Endothelial cell of umbilical vein (primary cell): ENCODE results near the gene ALG6. TPM values are rescaled to one million over a fixed set of nuclear protein-coding genes. Genes with fewer than 3 reads are reported as not detected.

Source experiments
- BruUV-seq: library from RNA; stranded (reverse); fragments of 400-500 nt; replicated peaks from 2 replicates; lab custom pipeline; 2021; lab: Mats Ljungman, UMichigan
- CTCF ChIA-PET: fragments of 300-600, 350-600 bp; sonication (Branson Sonifier 250); formaldehyde crosslinking; loops from one replicate; lab custom pipeline; 2021; ENCODE audit warnings: antibody characterized with exemption, inconsistent platforms; lab: Charles Lee
- POLR2A ChIA-PET: fragments of 300-600, 350-600 bp; sonication (Branson Sonifier 250); formaldehyde crosslinking; loops from one replicate; lab custom pipeline; 2021; ENCODE audit warnings: antibody characterized with exemption, inconsistent platforms; lab: Charles Lee
- DNase-seq: peaks from one replicate; pipeline ENCODE4 v3.0.0-alpha.2; 2011; ENCODE audit warnings: low read depth, low spot score
- FAIRE-seq: peaks from 2 replicates; lab custom pipeline; 2011; peaks lifted over from hg19 to GRCh38; lab: Jason Lieb, UNC
- H2AFZ ChIP-seq: 2 replicates; pipeline ENCODE4 v1.6.0; 2012; ENCODE audit warnings: low read depth, low read length, control low read depth, inconsistent platforms
- H3K27ac ChIP-seq: 2 replicates; pipeline ENCODE4 v1.5.1; 2011; ENCODE audit warnings: low read depth, mild to moderate bottlenecking, control low read depth, low read length, moderate library complexity; ENCODE audit not compliant: insufficient read depth
- H3K27me3 ChIP-seq, 2 experiments: 2 replicates each; pipeline versions ENCODE4 v1.6.0 to v1.6.1; 2011; ENCODE audit warnings: low read length in 2 of 2, mixed read lengths in 1 of 2; ENCODE audit not compliant: control insufficient read depth in 2 of 2, insufficient read depth in 2 of 2
- H3K36me3 ChIP-seq, 2 experiments: 2 replicates in 1 of 2; 3 replicates in 1 of 2; pipeline ENCODE4 v1.5.1; 2011; ENCODE audit warnings: low read length in 2 of 2, mild to moderate bottlenecking in 1 of 2, moderate library complexity in 1 of 2; ENCODE audit not compliant: control insufficient read depth in 2 of 2, insufficient read depth in 2 of 2; ENCODE audit errors: extremely low read depth in 1 of 2
- H3K4me1 ChIP-seq: 3 replicates; pipeline ENCODE4 v1.5.1; 2011; ENCODE audit warnings: mild to moderate bottlenecking, low read length; ENCODE audit not compliant: control insufficient read depth, insufficient read depth; ENCODE audit errors: extremely low read depth
- H3K4me2 ChIP-seq: 2 replicates; pipeline ENCODE4 v1.6.1; 2011; ENCODE audit warnings: low read length, control low read depth, mixed read lengths; ENCODE audit not compliant: insufficient read depth
- H3K4me3 ChIP-seq, 3 experiments: fragments of 200-600 bp in 1 of 3; sonication (generic), shearing (Covaris generic) in 1 of 3; replicated peaks in 1 of 3; 2 replicates each; pipeline ENCODE4 v1.5.1; 2011 to 2016; ENCODE audit warnings: control low read depth in 3 of 3, low read length in 3 of 3, mild to moderate bottlenecking in 2 of 3, inconsistent platforms in 1 of 3, low read depth in 1 of 3, moderate library complexity in 1 of 3; ENCODE audit not compliant: insufficient read depth in 1 of 3
- H3K79me2 ChIP-seq: 2 replicates; pipeline ENCODE4 v1.6.0; 2012; ENCODE audit warnings: low read length, inconsistent platforms; ENCODE audit not compliant: control insufficient read depth, insufficient read depth
- H3K9ac ChIP-seq: replicated peaks from 2 replicates; pipeline ENCODE3; 2011; ENCODE audit warnings: low read length, control low read depth; ENCODE audit not compliant: insufficient read depth; ENCODE audit errors: extremely low read depth
- H3K9me1 ChIP-seq: replicated peaks from 3 replicates; pipeline ENCODE4 v1.6.0; 2011; ENCODE audit warnings: mild to moderate bottlenecking, low read length; ENCODE audit not compliant: control insufficient read depth, insufficient read depth; ENCODE audit errors: extremely low read depth
- H3K9me3 ChIP-seq: replicated peaks from 2 replicates; pipeline ENCODE4 v1.5.1; 2012; ENCODE audit warnings: low read length, inconsistent platforms; ENCODE audit not compliant: control insufficient read depth, insufficient read depth
- H4K20me1 ChIP-seq: replicated peaks from 2 replicates; pipeline ENCODE3; 2011; ENCODE audit warnings: mild to moderate bottlenecking, low read length; ENCODE audit not compliant: control insufficient read depth, insufficient read depth; ENCODE audit errors: extremely low read depth
- CTCF ChIP-seq, 2 donors: IDR thresholded peaks; 1 replicate in 1 of 2; 2 replicates in 1 of 2; pipeline ENCODE4 v1.5.1; 2011; ENCODE audit warnings: low read length in 2 of 2, mild to moderate bottlenecking in 2 of 2, moderate library complexity in 2 of 2, control low read depth in 1 of 2, inconsistent platforms in 1 of 2, low read depth in 1 of 2; ENCODE audit not compliant: insufficient read depth in 1 of 2; ENCODE audit errors: extremely low read depth in 1 of 2
- EZH2 ChIP-seq: IDR thresholded peaks from 2 replicates; pipeline ENCODE4 v1.6.1; 2012; ENCODE audit warnings: borderline replicate concordance, low read depth, mild to moderate bottlenecking, moderate library complexity, low read length, inconsistent platforms; ENCODE audit not compliant: severe bottlenecking
- FOS ChIP-seq: IDR thresholded peaks from 2 replicates; pipeline ENCODE4 v1.6.1; 2011; ENCODE audit warnings: mild to moderate bottlenecking, low read length, moderate library complexity, borderline replicate concordance; ENCODE audit not compliant: insufficient read depth
- GATA2 ChIP-seq: IDR thresholded peaks from 2 replicates; pipeline ENCODE4 v1.7.0; 2011; ENCODE audit warnings: low read depth, mild to moderate bottlenecking, moderate library complexity, mixed read lengths, low read length; ENCODE audit not compliant: insufficient read length, insufficient read depth
- JUN ChIP-seq: IDR thresholded peaks from 2 replicates; pipeline ENCODE4 v1.6.1; 2011; ENCODE audit warnings: borderline replicate concordance, low read depth; ENCODE audit not compliant: insufficient read length, insufficient read depth
- MAX ChIP-seq: IDR thresholded peaks from 2 replicates; pipeline ENCODE4 v1.6.1; 2011; ENCODE audit not compliant: insufficient read depth, insufficient read length
- MYC ChIP-seq: IDR thresholded peaks from one replicate; pipeline ENCODE4 v1.6.1; 2011; ENCODE audit warnings: mild to moderate bottlenecking, low read depth, low read length
- POLR2A ChIP-seq: IDR thresholded peaks from 2 replicates; pipeline ENCODE4 v1.6.1; 2012; ENCODE audit warnings: low read depth, mild to moderate bottlenecking, control low read depth, low read length
- POLR2AphosphoS5 ChIP-seq: IDR thresholded peaks from 2 replicates; pipeline ENCODE4 v1.6.1; 2012; ENCODE audit warnings: low read depth, mild to moderate bottlenecking, control low read depth, low read length, moderate library complexity; ENCODE audit not compliant: insufficient read depth
- dilution Hi-C: fragments of 300-500 bp; cut with MboI; formaldehyde crosslinking; loops from one replicate; pipeline ENCODE4 v1.15.0; 2019; ENCODE audit warnings: low sequenced_read_pairs; ENCODE audit not compliant: extremely low pct_ligation_motif_present
- intact Hi-C: fragments of 100-400 bp; cut with micrococcal nuclease; formaldehyde crosslinking; loops from one replicate; pipeline ENCODE4 v1.10.0; 2022
- polyA plus RNA-seq, 4 experiments: library from polyadenylated mRNA; depleted of rRNA in 3 of 4; stranded (reverse) in 3 of 4; unstranded in 1 of 4; fragments of >200 nt; gene quantifications; 2 replicates each; pipeline versions ENCODE4 v1.2.1 to v1.2.3, GENCODE V29; 2011 to 2012; ENCODE audit warnings: missing spikeins in 1 of 4
- total RNA-seq: library from RNA; stranded (reverse); gene quantifications from 2 replicates; pipeline ENCODE4 v1.2.3, GENCODE V29; 2021

ALG6 gene
- total and polyA plus RNA-seq, 2 donors (not counting 3 experiments of a cell fraction or from before 2014, with no cell fraction given): 14.4 to 17.3 TPM

- Histone ChIP-seq H3K9me1 (no peaks in the 10 kb centered on the region), H3K9ac (no peak overlapping the region), H3K9me3 (no peaks in the 10 kb centered on the region), H3K4me1 (no peaks in the 10 kb centered on the region), H3K4me2 (no peak overlapping the region), H3K36me3 (no peaks in the 10 kb centered on the region), H3K79me2 (no peaks in the 10 kb centered on the region), H3K4me3 (no peak overlapping the region), H3K27ac (no peak overlapping the region), H3K27me3 (no peaks in the 10 kb centered on the region), H4K20me1 (no peaks in the 10 kb centered on the region), H2AFZ (no peak overlapping the region)
- no TSS peak for BruUV-seq
- dilution Hi-C loops: no loop called here
- POLR2A ChIA-PET: no interaction called here
- FAIRE-seq (no peak), DNase-seq (no peak)
- CTCF ChIA-PET: interaction anchor here (1.3 to 2.6 kb wide), 2 partner anchors 10 to 31 kb away, joined by 6 to 9 read pairs; no protein-coding TSS in a partner anchor
- TF ChIP-seq MAX (no peak), POLR2A (no peak), JUN (no peak), CTCF (IDR thresholded peaks at IDR 0.05; ENCODE audit: extremely low read depth in 1 of 2, insufficient read depth in 1 of 2, low read depth in 1 of 2, low read length in 2 of 2) (no peak), FOS (no peak), POLR2AphosphoS5 (no peak), EZH2 (no peak), MYC (no peak), GATA2 (no peak)
- intact Hi-C loops: no loop called here
These were observed 47.4 kb downstream of the ALG6 start for GRCh38 chr1:63414691-63415365.
